ENCODE data around the gene LINC00237. TPM values are rescaled to one million over a fixed set of nuclear protein-coding genes. Genes with fewer than 3 reads are reported as not detected.

The LINC00237 gene
- total and polyA plus RNA-seq, 4 experiments from 2014 or later, result not detected

GRCh38 chr20:21145424-21145823 is 39.3 kb upstream of the LINC00237 start:
- Mint-ChIP-seq H3K27me3 (no peaks in the 10 kb centered on the region), H3K27ac (no peak overlapping the region), H3K9me3 (no peaks in the 10 kb centered on the region), H3K4me3 (no peak overlapping the region), H3K4me1 (peaks cover 0 to 1% (median 0%) of the 10 kb centered on the region in 4 donors), H3K36me3 (peaks cover 28 to 45% of the 10 kb centered on the region in 2 donors)
- ChIA-PET CTCF (ENCODE audit: partially characterized antibody) (no interaction called here), POLR2A (ENCODE audit: partially characterized antibody) (no interaction called here)
- Histone ChIP-seq H3K27me3 (ENCODE audit: insufficient read depth, low read length) (no peaks in the 10 kb centered on the region), H3K27ac (ENCODE audit: low read depth, low read length) (no peak overlapping the region), H3K4me3 (ENCODE audit: low read length in 2 of 2) (no peak overlapping the region), H3K9me3 (ENCODE audit: control insufficient read depth in 1 of 2, low read length in 2 of 2) (no peaks in the 10 kb centered on the region), H3K36me3 (ENCODE audit: insufficient read depth, low read length) (no peaks in the 10 kb centered on the region), H3K4me1 (ENCODE audit: insufficient read depth, low read length) (no peaks in the 10 kb centered on the region)
- intact Hi-C loops (cut with micrococcal nuclease), result no loop called here
- DNase-seq, result no peak

GRCh38 chr20:21143194-21143890 is 37.2 kb upstream of the LINC00237 start:
- no peaks in the 10 kb centered on the region for H3K4me1 ChIP-seq (ENCODE audit: insufficient read depth, low read length)
- Mint-ChIP-seq H3K4me3 (no peak overlapping the region), H3K9me3 (no peaks in the 10 kb centered on the region), H3K27me3 (no peaks in the 10 kb centered on the region), H3K36me3 (peaks cover 24 to 48% of the 10 kb centered on the region in 2 donors), H3K4me1 (peaks cover 0 to 1% (median 0%) of the 10 kb centered on the region in 4 donors), H3K27ac (no peak overlapping the region)
- H3K27me3 ChIP-seq (ENCODE audit: insufficient read depth, low read length), result no peaks in the 10 kb centered on the region
- POLR2A ChIA-PET (ENCODE audit: partially characterized antibody), result no interaction called here
- CTCF ChIA-PET (ENCODE audit: partially characterized antibody), result interaction anchor here (1.4 kb wide), 1 partner anchor 362 kb away, joined by 3 read pairs; no protein-coding TSS in a partner anchor
- no peak for DNase-seq
- intact Hi-C loops (cut with micrococcal nuclease), result no loop called here
- H3K4me3 ChIP-seq (ENCODE audit: low read length in 2 of 2), result no peak overlapping the region
- no peaks in the 10 kb centered on the region for H3K9me3 ChIP-seq (ENCODE audit: control insufficient read depth in 1 of 2, low read length in 2 of 2)
- no peak overlapping the region for H3K27ac ChIP-seq (ENCODE audit: low read depth, low read length)
- no peaks in the 10 kb centered on the region for H3K36me3 ChIP-seq (ENCODE audit: insufficient read depth, low read length)

- Histone ChIP-seq H3K36me3 (ENCODE audit: insufficient read depth, low read length) (peaks cover 4% of the 10 kb centered on the region), H3K9me3 (ENCODE audit: control insufficient read depth in 1 of 2, low read length in 2 of 2) (no peaks in the 10 kb centered on the region), H3K27me3 (ENCODE audit: insufficient read depth, low read length) (no peaks in the 10 kb centered on the region), H3K4me1 (ENCODE audit: insufficient read depth, low read length) (no peaks in the 10 kb centered on the region), H3K4me3 (ENCODE audit: low read length in 2 of 2) (no peak overlapping the region), H3K27ac (ENCODE audit: low read depth, low read length) (no peak overlapping the region)
- intact Hi-C loops (cut with micrococcal nuclease), result no loop called here
- Mint-ChIP-seq H3K4me3 (no peak overlapping the region), H3K27ac (no peak overlapping the region), H3K9me3 (no peaks in the 10 kb centered on the region), H3K27me3 (no peaks in the 10 kb centered on the region), H3K36me3 (peaks cover 28 to 52% of the 10 kb centered on the region in 2 donors), H3K4me1 (no peaks in the 10 kb centered on the region)
- ChIA-PET CTCF (ENCODE audit: partially characterized antibody) (interaction anchor here (2.1 kb wide), 1 partner anchor 12 kb away, joined by 5 read pairs; no protein-coding TSS in a partner anchor), POLR2A (ENCODE audit: partially characterized antibody) (no interaction called here)
- DNase-seq, result no peak
Observed at GRCh38 chr20:21141825-21142224, 35.7 kb upstream of the LINC00237 start.

GRCh38 chr20:21139881-21140566 is 33.9 kb upstream of the LINC00237 start:
- Histone ChIP-seq H3K27me3 (ENCODE audit: insufficient read depth, low read length) (no peaks in the 10 kb centered on the region), H3K36me3 (ENCODE audit: insufficient read depth, low read length) (peaks cover 8% of the 10 kb centered on the region), H3K4me3 (ENCODE audit: low read length in 2 of 2) (no peak overlapping the region), H3K9me3 (ENCODE audit: control insufficient read depth in 1 of 2, low read length in 2 of 2) (no peaks in the 10 kb centered on the region), H3K27ac (ENCODE audit: low read depth, low read length) (no peak overlapping the region), H3K4me1 (ENCODE audit: insufficient read depth, low read length) (no peaks in the 10 kb centered on the region)
- ChIA-PET CTCF (ENCODE audit: partially characterized antibody) (interaction anchor here (1.2 to 1.4 kb wide), 2 partner anchors 12 to 15 kb away, joined by 3 read pairs; partner anchors contain the start of gene KIZ), POLR2A (ENCODE audit: partially characterized antibody) (no interaction called here)
- H3K36me3 Mint-ChIP-seq, result peaks cover 37 to 50% of the 10 kb centered on the region in 2 donors
- intact Hi-C loops (cut with micrococcal nuclease), result no loop called here
- H3K27me3 Mint-ChIP-seq, result no peaks in the 10 kb centered on the region
- H3K9me3 Mint-ChIP-seq, result no peaks in the 10 kb centered on the region
- no peak overlapping the region for H3K4me3 Mint-ChIP-seq
- H3K4me1 Mint-ChIP-seq, result peaks cover 0 to under 1% (median 0%) of the 10 kb centered on the region in 4 donors
- no peak overlapping the region for H3K27ac Mint-ChIP-seq
- no peak for DNase-seq

GRCh38 chr20:21137078-21137477 is 30.9 kb upstream of the LINC00237 start:
- H3K36me3 ChIP-seq (ENCODE audit: insufficient read depth, low read length), result peaks cover 8% of the 10 kb centered on the region
- ChIA-PET CTCF (ENCODE audit: partially characterized antibody) (no interaction called here), POLR2A (ENCODE audit: partially characterized antibody) (no interaction called here)
- no peaks in the 10 kb centered on the region for H3K4me1 ChIP-seq (ENCODE audit: insufficient read depth, low read length)
- H3K27me3 ChIP-seq (ENCODE audit: insufficient read depth, low read length), result no peaks in the 10 kb centered on the region
- no peaks in the 10 kb centered on the region for H3K9me3 Mint-ChIP-seq
- no peaks in the 10 kb centered on the region for H3K9me3 ChIP-seq (ENCODE audit: control insufficient read depth in 1 of 2, low read length in 2 of 2)
- H3K4me1 Mint-ChIP-seq, result peaks cover 0 to 4% (median 0%) of the 10 kb centered on the region in 4 donors
- DNase-seq, result no peak
- H3K27me3 Mint-ChIP-seq, result no peaks in the 10 kb centered on the region
- H3K4me3 ChIP-seq (ENCODE audit: low read length in 2 of 2), result no peak overlapping the region
- intact Hi-C loops (cut with micrococcal nuclease), result no loop called here
- no peak overlapping the region for H3K4me3 Mint-ChIP-seq
- H3K27ac Mint-ChIP-seq, result no peak overlapping the region
- H3K27ac ChIP-seq (ENCODE audit: low read depth, low read length), result no peak overlapping the region
- peaks cover 54 to 58% of the 10 kb centered on the region in 2 donors for H3K36me3 Mint-ChIP-seq

GRCh38 chr20:21136015-21136732 is 30.0 kb upstream of the LINC00237 start:
- no peak for DNase-seq
- ChIA-PET POLR2A (ENCODE audit: partially characterized antibody) (no interaction called here), CTCF (ENCODE audit: partially characterized antibody) (no interaction called here)
- H3K27ac Mint-ChIP-seq, result no peak overlapping the region
- H3K27ac ChIP-seq (ENCODE audit: low read depth, low read length), result no peak overlapping the region
- H3K36me3 Mint-ChIP-seq, result peaks cover 53 to 54% of the 10 kb centered on the region in 2 donors
- H3K36me3 ChIP-seq (ENCODE audit: insufficient read depth, low read length), result peaks cover 8% of the 10 kb centered on the region
- H3K27me3 Mint-ChIP-seq, result no peaks in the 10 kb centered on the region
- H3K4me3 ChIP-seq (ENCODE audit: low read length in 2 of 2), result no peak overlapping the region
- no peaks in the 10 kb centered on the region for H3K9me3 Mint-ChIP-seq
- no peaks in the 10 kb centered on the region for H3K4me1 ChIP-seq (ENCODE audit: insufficient read depth, low read length)
- peaks cover 0 to 4% (median 0%) of the 10 kb centered on the region in 4 donors for H3K4me1 Mint-ChIP-seq
- H3K27me3 ChIP-seq (ENCODE audit: insufficient read depth, low read length), result no peaks in the 10 kb centered on the region
- no peak overlapping the region for H3K4me3 Mint-ChIP-seq
- intact Hi-C loops (cut with micrococcal nuclease), result no loop called here
- H3K9me3 ChIP-seq (ENCODE audit: control insufficient read depth in 1 of 2, low read length in 2 of 2), result no peaks in the 10 kb centered on the region

- H3K36me3 Mint-ChIP-seq, result peaks cover 54 to 58% of the 10 kb centered on the region in 2 donors
- H3K4me1 ChIP-seq (ENCODE audit: insufficient read depth, low read length), result no peaks in the 10 kb centered on the region
- H3K4me1 Mint-ChIP-seq, result peaks cover 0 to 4% (median 2%) of the 10 kb centered on the region in 4 donors
- no peaks in the 10 kb centered on the region for H3K27me3 ChIP-seq (ENCODE audit: insufficient read depth, low read length)
- H3K9me3 ChIP-seq (ENCODE audit: control insufficient read depth in 1 of 2, low read length in 2 of 2), result no peaks in the 10 kb centered on the region
- H3K27me3 Mint-ChIP-seq, result no peaks in the 10 kb centered on the region
- no peak overlapping the region for H3K4me3 ChIP-seq (ENCODE audit: low read length in 2 of 2)
- CTCF ChIA-PET (ENCODE audit: partially characterized antibody), result interaction anchor here (0.8 kb wide), 1 partner anchor 9 kb away, joined by 3 read pairs; the partner anchor contains the start of gene KIZ
- intact Hi-C loops (cut with micrococcal nuclease), result no loop called here
- no peak for DNase-seq
- H3K27ac Mint-ChIP-seq, result no peak overlapping the region
- no peak overlapping the region for H3K27ac ChIP-seq (ENCODE audit: low read depth, low read length)
- no peak overlapping the region for H3K4me3 Mint-ChIP-seq
- peaks cover 8% of the 10 kb centered on the region for H3K36me3 ChIP-seq (ENCODE audit: insufficient read depth, low read length)
- no peaks in the 10 kb centered on the region for H3K9me3 Mint-ChIP-seq
- POLR2A ChIA-PET (ENCODE audit: partially characterized antibody), result no interaction called here
Observed at GRCh38 chr20:21134883-21135493, 28.8 kb upstream of the LINC00237 start.
